SK-N-SH (cell line): ENCODE data around the gene USP12. TPM values are rescaled to one million over a fixed set of nuclear protein-coding genes. Genes with fewer than 3 reads are reported as not detected.

Experiments
- CTCF ChIA-PET: fragments of 300-600, 350-600 bp; formaldehyde crosslinking; extraction: SDS; loops from one replicate; lab custom pipeline; 2021; lab: Yijun Ruan, JAX
- POLR2A ChIA-PET: fragments of 350-600 bp; sonication (Branson Sonifier 250); formaldehyde crosslinking; extraction: SDS; loops from one replicate; lab custom pipeline; 2020; ENCODE audit warnings: antibody characterized with exemption, inconsistent platforms; lab: Yijun Ruan, JAX
- DNase-seq: peaks from one replicate; pipeline ENCODE4 v3.0.0; 2012
- H2AFZ ChIP-seq: fragments of 200-600 bp; sonication (generic); 2 replicates; pipeline ENCODE4 v1.8.1; 2016; ENCODE audit warnings: antibody characterized with exemption, mild to moderate bottlenecking, low read depth
- H3F3A ChIP-seq: fragments of 200-600 bp; sonication (generic); replicated peaks from 2 replicates; pipeline ENCODE3; 2016; ENCODE audit warnings: antibody characterized with exemption, mild to moderate bottlenecking; ENCODE audit not compliant: insufficient read depth
- H3K27ac ChIP-seq, 2 experiments: fragments of 200-500 bp in 1 of 2; fragments of 200-600 bp in 1 of 2; sonication (Bioruptor generic) in 1 of 2; sonication (generic), shearing (Covaris generic) in 1 of 2; 2 replicates each; pipeline versions ENCODE4 v1.5.1 to v1.6.1; 2014 to 2016; ENCODE audit warnings: low read depth in 2 of 2, inconsistent platforms in 1 of 2, low read length in 1 of 2, mild to moderate bottlenecking in 1 of 2, mixed read lengths in 1 of 2
- H3K27me3 ChIP-seq: fragments of 200-600 bp; sonication (generic), shearing (Covaris generic); 2 replicates; pipeline ENCODE4 v1.6.1; 2016; ENCODE audit warnings: mixed run types; ENCODE audit not compliant: insufficient read depth
- H3K36me3 ChIP-seq, 2 experiments: fragments of 200-500 bp in 1 of 2; fragments of 200-600 bp in 1 of 2; sonication (Bioruptor generic) in 1 of 2; sonication (generic) in 1 of 2; replicated peaks in 1 of 2; 2 replicates each; pipeline versions ENCODE3 to v1.5.1; 2014 to 2016; ENCODE audit warnings: low read length in 1 of 2, mild to moderate bottlenecking in 1 of 2; ENCODE audit not compliant: insufficient read depth in 2 of 2, control insufficient read depth in 1 of 2
- H3K4me1 ChIP-seq, 2 experiments: fragments of 200-500 bp in 1 of 2; fragments of 200-600 bp in 1 of 2; sonication (Bioruptor generic) in 1 of 2; sonication (generic), shearing (Covaris generic) in 1 of 2; 2 replicates each; pipeline versions ENCODE4 v1.5.1 to v1.6.1; 2014 to 2016; ENCODE audit warnings: low read depth in 1 of 2, low read length in 1 of 2, mixed run types in 1 of 2; ENCODE audit not compliant: insufficient read depth in 2 of 2, control insufficient read depth in 1 of 2
- H3K4me2 ChIP-seq: fragments of 200-600 bp; sonication (generic), shearing (Covaris generic); 2 replicates; pipeline ENCODE4 v1.6.1; 2017; ENCODE audit warnings: mixed run types
- H3K4me3 ChIP-seq, 2 experiments: fragments of 200-500 bp in 1 of 2; fragments of 200-600 bp in 1 of 2; sonication (Bioruptor generic) in 1 of 2; sonication (generic), shearing (Covaris generic) in 1 of 2; 2 replicates each; pipeline versions ENCODE4 v1.5.1 to v1.8.1; 2014 to 2016; ENCODE audit warnings: low read depth in 2 of 2, inconsistent platforms in 1 of 2, low read length in 1 of 2, mild to moderate bottlenecking in 1 of 2, mixed read lengths in 1 of 2, moderate library complexity in 1 of 2
- H3K79me2 ChIP-seq: fragments of 200-600 bp; sonication (generic); 2 replicates; pipeline ENCODE4 v1.8.1; 2017; ENCODE audit warnings: mild to moderate bottlenecking; ENCODE audit not compliant: insufficient read depth
- H3K9ac ChIP-seq: fragments of 200-600 bp; sonication (generic); 2 replicates; pipeline ENCODE4 v1.6.1; 2017; ENCODE audit warnings: mixed run types
- H3K9me2 ChIP-seq: fragments of 200-600 bp; sonication (generic); 2 replicates; pipeline ENCODE4 v1.6.1; 2017; ENCODE audit warnings: mixed run types
- H3K9me3 ChIP-seq: fragments of 200-600 bp; sonication (generic); 2 replicates; pipeline ENCODE4 v1.6.1; 2017; ENCODE audit warnings: mixed run types, mild to moderate bottlenecking, moderate library complexity
- H4K20me1 ChIP-seq: fragments of 200-600 bp; sonication (generic); 2 replicates; pipeline ENCODE4 v1.6.1; 2017; ENCODE audit warnings: mild to moderate bottlenecking, mixed run types; ENCODE audit not compliant: insufficient read depth
- CHD2 ChIP-seq: fragments of 150-350 bp; IDR thresholded peaks from 2 replicates; pipeline ENCODE4 v1.6.1; 2018; ENCODE audit warnings: low read length; ENCODE audit not compliant: partially characterized antibody
- EZH2phosphoT487 ChIP-seq: fragments of 200-600 bp; sonication (generic); IDR thresholded peaks from 2 replicates; pipeline ENCODE4 v1.6.1; 2017; ENCODE audit warnings: low read depth, mixed run types, mild to moderate bottlenecking, antibody characterized with exemption, moderate library complexity, borderline replicate concordance
- FOSL2 ChIP-seq: IDR thresholded peaks from 2 replicates; pipeline ENCODE4 v1.4.0; 2012; ENCODE audit warnings: low read depth, mild to moderate bottlenecking, moderate library complexity, borderline replicate concordance
- GABPA ChIP-seq: IDR thresholded peaks from 2 replicates; pipeline ENCODE4 v1.4.0; 2012; ENCODE audit warnings: low read depth, mild to moderate bottlenecking
- IRF3 ChIP-seq: fragments of 150-350 bp; IDR thresholded peaks from 2 replicates; pipeline ENCODE4 v1.6.1; 2016; ENCODE audit warnings: mild to moderate bottlenecking, low read depth, low read length
- JUND ChIP-seq: IDR thresholded peaks from 2 replicates; pipeline ENCODE4 v1.4.0; 2012
- MEF2A ChIP-seq: IDR thresholded peaks from 2 replicates; pipeline ENCODE4 v1.4.0; 2012; ENCODE audit warnings: low read depth, borderline replicate concordance
- MXI1 ChIP-seq: IDR thresholded peaks from 2 replicates; pipeline ENCODE4 v1.6.1; 2012; ENCODE audit warnings: mild to moderate bottlenecking, low read depth, low read length, improper control_type of control experiment
- PBX3 ChIP-seq: IDR thresholded peaks from 2 replicates; pipeline ENCODE4; 2012
- POLR2AphosphoS5 ChIP-seq: IDR thresholded peaks from 2 replicates; pipeline ENCODE4 v1.6.1; 2012; ENCODE audit warnings: low read depth, low read length
- RCOR1 ChIP-seq: fragments of 150-350 bp; IDR thresholded peaks from 2 replicates; pipeline ENCODE4 v1.6.1; 2017; ENCODE audit warnings: antibody characterized with exemption, low read length
- RXRA ChIP-seq: IDR thresholded peaks from 2 replicates; pipeline ENCODE4 v1.4.0; 2012; ENCODE audit warnings: low read depth, mild to moderate bottlenecking, borderline replicate concordance
- SIN3A ChIP-seq: IDR thresholded peaks from 2 replicates; pipeline ENCODE4 v1.6.1; 2012; ENCODE audit warnings: low read depth, mild to moderate bottlenecking, low read length, moderate library complexity, borderline replicate concordance
- USF2 ChIP-seq: fragments of 150-350 bp; IDR thresholded peaks from 2 replicates; pipeline ENCODE4 v1.6.1; 2017; ENCODE audit warnings: antibody characterized with exemption, low read length, low read depth, borderline replicate concordance
- ZBTB33 ChIP-seq: IDR thresholded peaks from 2 replicates; pipeline ENCODE4 v1.4.0; 2012; ENCODE audit warnings: low read depth, borderline replicate concordance
- WGBS: methylation state at CpG from one replicate; pipeline ENCODE4 v1.1.6; 2017; ENCODE audit warnings: low lambda C conversion rate; 5-methylcytosine and 5-hydroxymethylcytosine counted together
- polyA plus RNA-seq, 3 experiments: library from polyadenylated mRNA; depleted of rRNA; stranded (reverse); fragments of >200 nt; gene quantifications; 2 replicates each; pipeline ENCODE4 v1.2.3, GENCODE V29; 2012

Gene USP12
- polyA plus RNA-seq, 1 of the 3 experiments (the other 2 are of a cell fraction): 5.0 TPM

GRCh38 chr13:27043013-27043412, 128.6 kb downstream of the USP12 start (continued):
- no peak for TF ChIP-seq IRF3
- peak; percentile 51; the same call in 1 of the 2 replicates for TF ChIP-seq RXRA
- peak; percentile 40; the same call in 1 of the 2 replicates for TF ChIP-seq GABPA
- TF ChIP-seq EZH2phosphoT487: no peak
- no peak for TF ChIP-seq MEF2A
- TF ChIP-seq CHD2: no peak
- no peak for TF ChIP-seq RCOR1
- peak; percentile 72 for TF ChIP-seq PBX3
- no peak for TF ChIP-seq MXI1
- TF ChIP-seq JUND: peak; percentile 94
- peak; percentile 75 for TF ChIP-seq POLR2AphosphoS5
- peak; percentile 75; the same call in 1 of the 2 replicates for TF ChIP-seq SIN3A
- TF ChIP-seq ZBTB33: peak; percentile 33; the same call in 1 of the 2 replicates
- peak; percentile 88 for TF ChIP-seq FOSL2
- no peak for TF ChIP-seq USF2

GRCh38 chr13:27041341-27041740, 130.3 kb downstream of the USP12 start:
- no peak for DNase-seq
- H3K4me2 ChIP-seq: no peak overlapping the region
- POLR2A ChIA-PET: no interaction called here
- peaks cover 17% of the 10 kb centered on the region for H3F3A ChIP-seq
- no peak overlapping the region for H3K27ac ChIP-seq
- no peaks in the 10 kb centered on the region for H4K20me1 ChIP-seq
- H3K4me1 ChIP-seq: peaks cover 9 to 17% of the 10 kb centered on the region in 2 experiments; a peak in 2 of 4 replicates
- H3K9me3 ChIP-seq: no peaks in the 10 kb centered on the region
- no peaks in the 10 kb centered on the region for H3K27me3 ChIP-seq
- no peaks in the 10 kb centered on the region for H3K36me3 ChIP-seq
- CTCF ChIA-PET: no interaction called here
- TF ChIP-seq GABPA: no peak
- TF ChIP-seq, all 33 proteins: peak for 0
- Histone ChIP-seq H3K9ac (no peak overlapping the region), H3K9me2 (no peaks in the 10 kb centered on the region), H3K4me3 (no peak overlapping the region), H3K79me2 (no peaks in the 10 kb centered on the region), H2AFZ (no peak overlapping the region)
- WGBS: 97% methylated on average over 6 of the region's 6 CpGs
